HepG2 (cell line): Measurements from ENCODE around the gene RBP5.

ENCODE experiments used
- JUND ChIP-seq: sonication (generic); formaldehyde crosslinking; IDR thresholded peaks from 2 replicates; pipeline ENCODE4 v1.8.0; 2022; ENCODE audit warnings: mild to moderate bottlenecking, missing genetic modification reagents
- SIX4 ChIP-seq: sonication (generic); formaldehyde crosslinking; IDR thresholded peaks from 2 replicates; pipeline ENCODE4 v1.4.0; 2020; ENCODE audit warnings: missing genetic modification reagents
- ZNF24 ChIP-seq: fragments of 450-650 bp; IDR thresholded peaks from 2 replicates; pipeline ENCODE4 v1.6.1; 2017; ENCODE audit warnings: antibody characterized with exemption, mild to moderate bottlenecking
- TF ChIP-seq, protein P1 (sequence below): sonication (generic); formaldehyde crosslinking; IDR thresholded peaks from 2 replicates; pipeline ENCODE4 v1.4.0; 2020; ENCODE audit warnings: mild to moderate bottlenecking, missing genetic modification reagents

GRCh38 chr12:7127916-7128626, 618 bp downstream of the RBP5 start:
- TF ChIP-seq JUND (CRISPR knock-in tag) = no peak
- TF ChIP-seq, protein P1, sequence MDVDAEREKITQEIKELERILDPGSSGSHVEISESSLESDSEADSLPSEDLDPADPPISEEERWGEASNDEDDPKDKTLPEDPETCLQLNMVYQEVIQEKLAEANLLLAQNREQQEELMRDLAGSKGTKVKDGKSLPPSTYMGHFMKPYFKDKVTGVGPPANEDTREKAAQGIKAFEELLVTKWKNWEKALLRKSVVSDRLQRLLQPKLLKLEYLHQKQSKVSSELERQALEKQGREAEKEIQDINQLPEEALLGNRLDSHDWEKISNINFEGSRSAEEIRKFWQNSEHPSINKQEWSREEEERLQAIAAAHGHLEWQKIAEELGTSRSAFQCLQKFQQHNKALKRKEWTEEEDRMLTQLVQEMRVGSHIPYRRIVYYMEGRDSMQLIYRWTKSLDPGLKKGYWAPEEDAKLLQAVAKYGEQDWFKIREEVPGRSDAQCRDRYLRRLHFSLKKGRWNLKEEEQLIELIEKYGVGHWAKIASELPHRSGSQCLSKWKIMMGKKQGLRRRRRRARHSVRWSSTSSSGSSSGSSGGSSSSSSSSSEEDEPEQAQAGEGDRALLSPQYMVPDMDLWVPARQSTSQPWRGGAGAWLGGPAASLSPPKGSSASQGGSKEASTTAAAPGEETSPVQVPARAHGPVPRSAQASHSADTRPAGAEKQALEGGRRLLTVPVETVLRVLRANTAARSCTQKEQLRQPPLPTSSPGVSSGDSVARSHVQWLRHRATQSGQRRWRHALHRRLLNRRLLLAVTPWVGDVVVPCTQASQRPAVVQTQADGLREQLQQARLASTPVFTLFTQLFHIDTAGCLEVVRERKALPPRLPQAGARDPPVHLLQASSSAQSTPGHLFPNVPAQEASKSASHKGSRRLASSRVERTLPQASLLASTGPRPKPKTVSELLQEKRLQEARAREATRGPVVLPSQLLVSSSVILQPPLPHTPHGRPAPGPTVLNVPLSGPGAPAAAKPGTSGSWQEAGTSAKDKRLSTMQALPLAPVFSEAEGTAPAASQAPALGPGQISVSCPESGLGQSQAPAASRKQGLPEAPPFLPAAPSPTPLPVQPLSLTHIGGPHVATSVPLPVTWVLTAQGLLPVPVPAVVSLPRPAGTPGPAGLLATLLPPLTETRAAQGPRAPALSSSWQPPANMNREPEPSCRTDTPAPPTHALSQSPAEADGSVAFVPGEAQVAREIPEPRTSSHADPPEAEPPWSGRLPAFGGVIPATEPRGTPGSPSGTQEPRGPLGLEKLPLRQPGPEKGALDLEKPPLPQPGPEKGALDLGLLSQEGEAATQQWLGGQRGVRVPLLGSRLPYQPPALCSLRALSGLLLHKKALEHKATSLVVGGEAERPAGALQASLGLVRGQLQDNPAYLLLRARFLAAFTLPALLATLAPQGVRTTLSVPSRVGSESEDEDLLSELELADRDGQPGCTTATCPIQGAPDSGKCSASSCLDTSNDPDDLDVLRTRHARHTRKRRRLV (CRISPR knock-in tag) = no peak
- no peak for TF ChIP-seq ZNF24
- no peak for TF ChIP-seq SIX4 (CRISPR knock-in tag)
